CD4-positive, alpha-beta T cell treated with Interleukin-17A for 1 hour (primary cell): ENCODE data around the gene TMEM114.
"Not testable (repeated sequence)": the region's sequence is repeated elsewhere in the genome, so short reads cannot be mapped to it uniquely, and the experiment has no call there.

Source experiments
- DNase-seq: peaks from one replicate; pipeline ENCODE4 v3.0.0-alpha.2; 2020

The TMEM114 gene

DNA sequence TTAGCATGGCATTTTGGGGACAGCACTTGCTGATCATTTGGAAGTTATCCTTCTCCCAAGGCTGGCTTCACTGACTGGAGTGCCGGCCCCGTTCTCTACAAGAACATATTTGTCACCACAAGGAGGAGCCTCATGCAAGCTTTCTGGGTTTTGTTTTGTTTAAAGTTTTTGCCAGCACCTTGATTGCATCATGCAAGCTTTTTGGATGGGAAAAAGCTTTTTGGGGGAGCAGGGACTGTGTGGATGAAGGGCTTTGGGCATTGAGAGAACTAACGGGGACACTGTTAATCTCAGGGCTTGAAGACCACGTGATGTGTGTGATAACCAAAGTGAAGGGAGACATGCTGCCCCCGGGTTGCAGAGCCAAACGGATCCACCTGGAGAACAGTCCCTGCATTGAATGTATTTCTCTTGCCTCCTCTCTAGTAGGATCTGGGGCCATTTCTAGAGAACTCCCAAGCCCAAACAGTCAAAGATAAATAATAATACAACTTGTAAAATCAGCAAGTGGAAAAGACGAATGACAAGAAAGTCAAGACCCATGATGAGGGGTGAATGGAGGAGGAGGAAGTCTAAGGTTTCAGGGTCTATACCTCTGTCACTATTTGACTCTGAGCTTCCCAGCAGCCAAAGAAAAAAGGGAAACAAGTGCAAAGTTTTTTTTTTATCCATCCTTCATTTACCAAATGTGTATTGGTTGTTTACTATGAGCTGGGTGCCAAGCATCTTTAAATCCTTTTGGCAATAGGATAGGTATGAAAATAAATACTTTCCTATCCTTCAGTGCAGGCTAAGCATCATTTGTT is 17.2 kb downstream of the TMEM114 start:
- DNase-seq: peak; percentile 8

DNA sequence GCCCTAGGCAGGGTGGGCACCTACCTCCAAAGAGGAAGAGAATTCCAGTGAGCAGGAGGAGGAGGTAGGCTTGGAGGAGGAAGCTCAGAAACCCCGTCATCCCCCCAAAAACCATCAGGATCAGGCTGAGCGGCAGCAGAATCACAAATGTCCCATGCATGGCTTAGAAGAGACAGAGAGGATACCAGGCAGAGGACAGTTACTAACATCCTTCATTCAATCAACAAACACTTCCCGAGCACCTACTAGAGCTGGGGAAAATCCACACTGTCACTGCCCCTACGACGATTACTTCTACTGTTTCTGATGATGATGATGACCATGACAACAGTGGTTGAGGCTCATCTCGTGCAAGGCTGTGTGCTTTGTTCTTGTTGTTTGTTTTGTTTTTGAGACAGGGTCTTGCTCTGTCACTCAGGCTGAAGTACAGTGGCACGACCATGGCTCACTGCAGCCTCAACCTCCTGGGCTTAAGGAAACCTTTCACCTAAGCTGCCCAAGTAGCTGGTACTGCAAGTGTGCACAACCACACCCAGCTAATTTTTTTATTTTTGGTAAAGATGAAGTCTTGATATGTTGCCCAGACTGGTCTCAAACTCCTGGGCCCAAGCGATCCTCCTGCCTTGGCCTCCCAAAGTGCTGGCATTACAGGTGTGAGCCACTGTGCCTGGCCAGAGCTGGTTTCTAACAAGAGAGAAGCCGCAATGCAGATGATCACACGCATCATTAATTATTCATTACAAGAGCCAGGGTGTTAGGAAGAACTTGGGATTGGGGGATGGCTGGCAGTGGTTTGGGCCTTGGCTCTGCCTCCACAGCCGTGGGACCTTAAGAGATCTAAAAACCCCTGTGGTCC is 18.0 kb downstream of the TMEM114 start:
- DNase-seq: no peak

DNA sequence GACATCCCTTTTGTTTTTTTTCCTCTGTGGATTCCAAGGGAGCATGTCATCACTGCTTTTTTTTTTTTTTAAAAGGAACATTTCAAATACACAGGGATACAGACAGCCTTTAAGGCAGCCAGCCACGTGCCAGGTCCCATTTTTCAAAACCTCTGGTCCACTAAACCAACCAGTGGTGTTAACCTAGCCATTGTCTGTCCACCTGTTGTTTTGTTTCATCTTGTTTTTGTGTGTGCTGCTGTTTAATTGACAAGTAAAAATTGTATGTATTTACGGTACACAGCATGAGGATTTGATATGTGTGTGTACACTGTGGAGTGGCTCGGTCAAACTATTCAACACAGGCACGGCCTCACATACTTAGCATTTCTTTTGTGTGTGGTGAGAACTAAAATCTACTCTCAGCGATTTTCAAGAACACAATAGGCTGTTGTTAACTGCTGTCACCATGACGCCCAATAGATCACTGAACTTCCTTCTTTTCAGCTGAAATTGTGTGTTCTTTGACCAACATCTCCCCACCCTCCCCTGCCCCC is 19.2 kb downstream of the TMEM114 start:
- DNase-seq: no peak

DNA sequence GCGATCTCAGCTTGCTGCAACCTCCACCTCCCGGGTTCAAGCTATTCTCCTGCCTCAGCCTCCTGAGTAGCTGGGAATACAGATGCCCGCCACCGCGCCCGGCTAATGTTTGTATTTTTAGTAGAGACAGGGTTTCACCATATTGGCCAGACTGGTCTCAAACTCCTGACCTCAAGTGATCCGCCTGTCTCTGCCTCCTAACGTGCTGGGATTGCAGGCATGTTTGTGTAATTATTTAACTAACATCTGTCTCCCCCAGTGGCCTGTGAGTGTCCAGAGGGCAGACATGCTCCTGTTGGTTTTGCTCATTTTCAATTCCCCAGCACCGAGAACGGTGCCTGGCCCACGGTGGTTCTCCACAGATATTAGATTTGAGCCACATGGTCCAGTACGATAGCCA is 19.9 kb downstream of the TMEM114 start:
- not testable (repeated sequence) for DNase-seq

DNA sequence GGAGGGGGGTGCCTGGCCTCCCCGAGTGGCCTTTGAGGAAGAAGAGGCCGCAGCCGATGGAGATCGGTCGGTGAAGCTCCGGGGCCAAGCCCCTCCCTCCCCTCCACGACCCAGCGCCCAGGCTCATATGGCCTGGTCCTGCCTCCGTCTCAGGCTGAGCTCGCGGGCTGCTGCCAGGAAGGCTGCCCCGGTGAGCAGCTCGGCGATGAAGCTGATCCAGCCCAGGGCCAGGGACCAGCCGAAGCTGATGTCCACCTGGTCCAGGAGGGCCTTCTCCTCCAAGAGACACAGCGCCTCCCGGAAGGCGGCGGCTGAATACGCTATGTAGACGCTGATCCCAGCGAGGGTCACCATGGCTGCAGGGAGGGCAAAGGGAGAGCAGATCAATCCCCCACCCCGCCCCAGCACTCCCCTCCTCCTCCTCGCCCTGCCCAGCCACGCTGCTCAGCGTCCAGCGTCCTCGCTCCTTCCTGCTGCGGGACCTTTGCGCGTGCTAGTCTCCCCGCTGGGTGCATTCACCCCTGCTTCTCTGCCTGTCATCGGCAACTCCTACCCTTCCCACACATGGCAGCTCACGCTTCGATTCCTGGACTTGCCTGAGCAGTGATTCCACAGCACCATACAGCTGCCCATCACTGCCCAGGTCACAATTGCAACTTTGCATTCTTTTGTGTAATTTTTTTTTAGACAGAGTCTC is 20.5 kb downstream of the TMEM114 start:
- no peak for DNase-seq

DNA sequence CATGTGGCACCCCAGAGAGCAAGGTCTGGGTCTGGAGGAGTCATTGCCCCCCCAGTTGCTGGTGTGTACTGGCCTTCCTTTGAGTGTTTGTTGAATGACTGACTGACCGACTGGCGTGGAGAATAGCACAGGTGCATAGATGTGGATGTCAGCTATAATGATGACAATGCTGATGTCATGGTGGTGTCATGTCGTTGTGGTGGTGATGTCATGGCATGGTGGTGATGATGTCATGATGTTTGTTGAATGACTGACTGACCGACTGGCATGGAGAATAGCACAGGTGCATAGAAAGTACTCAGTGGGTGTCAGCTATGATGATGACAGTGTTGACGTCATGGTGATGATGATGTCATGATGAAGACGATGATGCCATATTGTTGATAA is 22.1 kb downstream of the TMEM114 start:
- peak; percentile 2 for DNase-seq

DNA sequence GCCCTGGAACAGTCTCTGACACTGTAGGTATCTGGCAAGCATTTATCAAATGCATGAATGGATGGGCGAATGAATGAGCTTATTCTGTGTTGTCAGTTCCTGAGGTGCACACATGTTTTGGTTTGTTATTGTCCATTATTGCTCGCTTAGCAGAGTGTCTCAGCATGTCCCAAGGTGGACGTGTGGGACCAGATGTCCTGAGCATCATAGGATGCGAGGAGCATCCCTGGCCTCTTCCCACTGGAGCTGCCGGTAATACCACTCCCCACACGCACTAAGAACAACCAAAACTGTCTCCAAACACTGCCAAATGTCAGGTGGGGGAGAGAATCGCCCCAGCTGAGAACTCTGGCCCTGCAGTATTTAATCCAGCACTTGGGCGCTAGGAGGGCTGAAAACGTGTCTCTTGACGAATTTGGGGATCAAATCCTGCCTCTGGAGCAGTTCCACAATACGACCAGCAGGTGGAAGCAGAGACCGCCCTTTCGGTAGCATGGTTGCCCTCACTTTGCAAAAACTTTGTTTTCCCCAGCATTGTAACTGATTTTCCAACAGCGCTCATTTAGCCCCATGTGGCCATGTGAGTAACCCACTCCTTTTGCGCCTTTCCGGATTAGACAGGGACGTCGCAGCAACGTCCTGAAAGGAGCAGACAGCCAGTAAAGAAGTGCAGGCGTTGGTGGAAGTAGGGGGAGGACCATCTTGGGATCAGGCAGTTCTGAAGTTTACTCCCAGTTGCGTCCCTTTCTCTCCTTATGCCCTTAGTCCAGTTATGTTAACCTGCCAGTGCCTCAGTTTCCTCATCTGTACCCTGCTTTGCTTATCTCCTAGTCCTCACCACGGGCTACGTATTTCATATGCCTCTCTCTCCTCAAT is 22.7 kb downstream of the TMEM114 start:
- DNase-seq: peak; percentile 84

DNA sequence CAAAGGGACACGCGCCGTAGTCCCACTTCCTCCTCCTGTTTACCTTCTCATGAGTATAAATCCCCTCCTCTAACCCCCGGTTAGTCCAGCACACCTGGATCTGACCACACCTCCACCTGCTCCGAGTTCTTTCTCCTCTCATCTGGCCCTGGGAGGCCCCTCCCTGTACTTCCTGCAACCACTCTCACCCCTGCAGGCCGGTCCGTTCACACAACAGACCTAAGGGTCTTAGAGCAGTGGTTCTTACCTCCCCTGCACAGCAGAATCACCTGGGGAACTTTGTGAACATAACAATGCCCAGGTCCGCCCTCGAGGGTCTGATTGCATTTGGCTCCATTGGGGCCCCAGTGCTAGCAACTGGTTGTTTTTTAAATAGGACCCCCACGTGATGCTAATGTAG is 24.8 kb downstream of the TMEM114 start:
- DNase-seq: no peak

DNA sequence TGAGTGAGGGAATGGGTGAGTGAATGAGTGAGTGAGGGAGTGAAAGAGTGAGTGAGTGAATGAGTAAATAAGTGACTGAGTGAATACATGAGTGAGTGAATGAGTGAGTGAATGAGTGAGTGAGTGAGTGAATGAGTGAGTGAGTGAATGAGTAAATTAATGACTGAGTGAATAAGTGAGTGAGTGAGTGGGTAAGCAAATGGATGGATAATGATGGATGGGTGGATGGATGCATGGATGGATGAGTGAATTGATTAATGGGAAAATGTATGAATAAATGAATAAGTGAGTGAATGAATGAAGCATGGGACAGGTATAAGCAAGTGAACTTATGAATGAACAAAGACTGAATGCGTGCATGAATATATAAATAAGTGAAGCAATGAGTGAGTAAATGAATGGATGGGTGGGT is 25.4 kb downstream of the TMEM114 start:
- no peak for DNase-seq

DNA sequence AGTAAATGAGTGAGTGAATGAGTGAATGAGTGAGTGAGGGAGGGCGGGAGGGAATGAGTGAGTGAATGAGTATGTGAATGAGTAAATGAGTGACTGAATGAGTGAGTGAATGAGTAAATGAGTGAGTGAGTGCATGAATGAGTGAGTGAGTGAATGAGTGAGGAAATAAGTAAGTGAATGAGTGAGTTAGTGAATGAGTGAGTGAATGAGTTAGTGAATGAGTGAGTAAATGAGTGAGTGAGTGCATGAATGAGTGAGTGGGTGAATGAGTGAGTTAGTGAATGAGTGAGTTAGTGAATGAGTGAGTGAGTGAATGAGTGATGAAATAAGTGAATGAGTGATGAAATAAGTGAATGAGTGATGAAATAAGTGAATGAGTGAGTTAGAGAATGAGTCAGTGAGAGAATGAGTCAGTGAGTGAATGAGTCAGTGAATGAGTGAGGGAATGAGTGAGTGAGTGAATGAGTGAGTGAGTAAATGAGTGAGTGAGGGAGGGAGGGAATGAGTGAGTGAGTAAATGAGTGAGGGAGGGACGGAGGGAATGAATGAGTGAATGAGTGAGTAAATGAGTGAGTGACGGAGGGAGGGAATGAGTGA is 26.3 kb downstream of the TMEM114 start:
- not testable (repeated sequence) for DNase-seq

DNA sequence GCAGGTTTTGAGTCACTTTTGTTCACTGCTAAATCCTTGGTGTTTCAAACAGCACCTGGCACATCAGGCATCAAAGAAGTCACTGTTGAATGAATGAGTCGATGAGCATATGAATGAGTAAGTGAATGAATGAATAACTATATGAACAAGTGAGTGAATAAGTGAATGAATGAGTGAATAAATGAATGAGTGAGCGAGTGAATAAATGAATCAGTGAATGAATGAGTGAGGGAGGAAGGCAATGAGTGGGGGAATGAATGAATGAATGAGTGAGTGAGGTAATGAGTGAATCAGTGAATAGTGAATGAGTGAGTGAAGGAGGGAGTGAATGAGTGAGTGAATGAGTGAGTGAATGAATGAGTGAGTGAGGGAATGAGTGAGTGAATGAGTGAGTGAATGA is 28.8 kb downstream of the TMEM114 start:
- DNase-seq: no peak

DNA sequence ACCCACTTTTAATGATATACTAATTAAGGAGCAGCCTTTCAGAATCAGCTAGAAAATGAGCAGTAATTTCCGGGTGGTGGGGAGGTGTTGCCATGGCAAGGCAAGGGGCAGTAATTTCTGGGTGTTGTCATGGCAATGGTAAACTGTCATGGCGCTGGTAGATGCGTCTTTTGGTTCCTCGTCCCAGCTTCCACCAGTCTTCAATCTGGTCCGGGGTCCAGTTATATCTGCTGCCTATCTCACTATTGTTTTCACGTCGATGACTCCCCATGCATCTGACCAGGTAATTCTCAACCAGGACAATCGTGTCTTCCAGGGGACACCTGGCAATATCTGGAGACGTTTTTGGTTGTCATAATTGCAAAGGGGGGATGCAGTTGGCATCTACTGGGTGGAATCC is 34.9 kb downstream of the TMEM114 start:
- no peak for DNase-seq

DNA sequence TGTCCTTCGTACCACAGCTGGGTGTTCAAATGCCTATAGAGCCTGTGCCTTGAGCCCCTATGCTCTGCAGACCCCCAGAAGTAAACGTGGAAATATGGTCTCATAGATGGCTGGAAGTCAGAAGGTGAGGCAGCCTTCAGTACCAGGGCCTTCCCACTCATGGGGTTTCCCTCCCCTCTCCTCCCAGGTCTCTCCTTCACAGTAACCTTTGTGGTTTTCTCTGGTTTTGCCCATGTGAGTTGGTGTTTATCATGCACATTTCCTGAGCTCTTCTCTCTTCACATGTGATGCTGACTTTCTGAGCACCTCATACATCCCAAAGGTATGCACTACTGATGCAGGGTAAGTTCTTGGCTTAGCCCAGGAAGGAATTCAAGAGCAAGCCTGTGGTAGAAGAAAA is 35.4 kb downstream of the TMEM114 start:
- DNase-seq: no peak

DNA sequence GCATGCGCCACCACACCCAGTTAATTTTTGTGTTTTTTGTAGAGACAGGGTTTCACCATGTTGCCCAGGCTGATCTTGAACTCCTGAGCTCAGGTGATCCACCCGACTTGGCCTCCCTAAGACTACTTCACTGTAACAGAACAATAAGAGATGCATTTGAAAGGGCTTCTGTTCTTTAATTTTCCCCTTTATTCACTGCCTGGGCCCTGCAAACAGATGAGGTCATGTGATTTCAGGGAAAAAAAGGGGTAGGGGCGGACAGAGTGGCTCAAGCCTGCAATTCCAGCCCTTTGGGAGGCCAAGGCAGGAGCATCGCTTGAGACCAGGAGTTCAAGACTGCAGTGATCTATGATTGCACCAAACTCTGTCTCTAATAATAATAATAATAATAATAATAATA is 36.3 kb downstream of the TMEM114 start:
- no peak for DNase-seq

DNA sequence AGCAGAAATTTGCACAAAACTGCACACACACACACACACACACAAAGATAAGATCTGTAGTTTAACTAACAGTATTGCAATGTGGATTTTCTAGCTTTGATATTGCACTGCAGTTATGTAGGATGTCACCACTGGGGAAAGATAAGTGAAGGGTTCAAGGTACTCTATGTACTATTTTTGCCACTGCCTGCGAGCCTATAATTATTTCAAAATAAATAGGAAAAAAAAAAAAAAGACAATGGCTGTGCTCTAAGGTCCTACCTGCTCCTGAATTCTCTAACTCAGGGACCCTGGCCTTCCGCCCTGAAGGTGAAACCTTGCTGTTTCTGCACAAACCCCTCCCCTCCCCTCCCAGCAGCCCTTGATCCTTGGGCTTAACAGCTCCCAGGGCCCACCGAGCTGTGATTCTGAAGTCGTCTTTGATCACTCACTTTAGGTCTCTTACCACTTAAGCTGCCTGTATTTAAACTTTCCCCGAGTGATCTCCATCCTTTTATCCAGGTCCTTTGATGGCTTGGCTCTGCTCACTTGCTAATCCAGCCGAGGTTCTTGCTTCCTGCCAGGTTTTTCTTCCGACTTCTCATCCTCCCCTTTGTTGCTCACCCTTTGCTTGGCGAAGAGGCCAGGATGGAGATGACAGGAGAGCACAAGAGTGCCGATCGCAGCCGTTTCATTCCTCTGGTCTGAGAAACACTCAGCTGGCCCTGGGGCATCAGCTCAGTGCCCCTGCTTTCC is 37.7 kb downstream of the TMEM114 start:
- no peak for DNase-seq

DNA sequence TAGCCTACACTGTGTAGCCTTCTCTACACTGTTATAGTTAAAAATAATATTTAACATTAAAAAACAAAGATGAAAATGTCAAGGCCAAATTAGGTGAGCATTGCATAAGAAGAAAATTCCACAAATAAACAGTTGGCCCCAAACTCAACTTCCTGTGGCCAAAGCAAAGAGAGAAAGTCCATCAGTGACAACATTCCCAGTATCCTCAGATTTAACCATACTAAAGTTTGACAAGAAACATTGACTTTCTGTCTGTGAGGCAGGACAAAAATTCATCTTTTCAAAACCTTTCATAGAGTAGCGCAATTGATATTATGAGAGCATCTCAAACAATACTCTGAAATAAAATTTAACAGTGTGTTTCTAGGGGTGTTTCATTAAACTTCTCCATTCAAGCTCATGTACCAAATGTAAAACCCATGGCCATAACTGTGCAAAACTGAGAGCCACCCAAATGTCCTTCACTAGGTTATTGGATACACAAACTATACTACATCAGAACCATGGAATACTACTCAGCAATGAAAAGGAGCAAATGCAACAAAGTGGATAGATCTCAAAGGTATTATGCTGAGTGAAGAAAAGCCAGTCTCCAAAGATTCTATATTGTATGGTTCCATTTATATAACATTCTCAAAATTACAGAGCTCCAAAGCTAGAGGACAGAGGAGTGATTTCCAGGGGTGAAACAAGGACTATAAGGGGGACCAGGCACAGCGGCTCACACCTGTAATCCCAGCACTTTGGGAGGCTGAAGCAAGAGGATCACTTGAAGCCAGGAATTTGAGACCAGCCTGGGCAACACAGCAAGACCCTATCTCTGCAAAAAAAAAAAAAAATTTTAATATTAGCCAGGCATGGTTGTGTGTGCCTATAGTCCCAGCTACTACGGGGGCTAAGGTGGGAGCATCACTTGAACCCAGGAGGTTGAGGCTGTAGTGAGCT is 38.7 kb downstream of the TMEM114 start:
- DNase-seq: no peak

DNA sequence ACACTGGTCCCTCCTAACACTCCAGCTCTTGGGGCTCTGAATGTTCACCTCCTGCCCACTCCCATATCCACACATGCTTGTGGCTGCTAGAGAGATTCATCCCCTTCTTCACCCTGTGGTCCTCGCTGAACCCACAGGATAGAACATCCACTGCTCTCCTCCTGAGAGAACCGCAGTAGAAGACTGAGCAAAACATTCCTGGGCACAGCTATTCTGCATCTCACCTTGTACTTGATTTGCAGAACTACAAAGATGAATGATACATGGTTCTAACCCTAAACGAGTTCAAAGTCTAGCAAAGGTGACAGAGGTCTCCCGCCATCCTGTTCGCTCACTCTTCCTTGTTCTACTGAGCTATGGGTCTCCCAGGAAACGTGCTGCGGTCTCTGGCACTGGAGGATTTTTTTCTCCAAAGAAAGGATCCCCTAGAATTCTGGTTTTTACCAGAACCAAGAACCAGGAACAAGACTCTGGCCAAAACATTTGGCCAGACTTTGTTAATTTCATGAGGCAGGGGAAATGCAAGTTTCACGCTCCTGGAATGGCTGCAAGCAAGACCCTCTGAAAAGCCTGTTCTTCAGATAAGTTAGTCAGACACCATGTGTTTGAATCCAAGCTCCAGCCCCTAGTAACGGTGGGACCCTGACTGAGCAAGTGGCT is 39.5 kb downstream of the TMEM114 start:
- DNase-seq: no peak

DNA sequence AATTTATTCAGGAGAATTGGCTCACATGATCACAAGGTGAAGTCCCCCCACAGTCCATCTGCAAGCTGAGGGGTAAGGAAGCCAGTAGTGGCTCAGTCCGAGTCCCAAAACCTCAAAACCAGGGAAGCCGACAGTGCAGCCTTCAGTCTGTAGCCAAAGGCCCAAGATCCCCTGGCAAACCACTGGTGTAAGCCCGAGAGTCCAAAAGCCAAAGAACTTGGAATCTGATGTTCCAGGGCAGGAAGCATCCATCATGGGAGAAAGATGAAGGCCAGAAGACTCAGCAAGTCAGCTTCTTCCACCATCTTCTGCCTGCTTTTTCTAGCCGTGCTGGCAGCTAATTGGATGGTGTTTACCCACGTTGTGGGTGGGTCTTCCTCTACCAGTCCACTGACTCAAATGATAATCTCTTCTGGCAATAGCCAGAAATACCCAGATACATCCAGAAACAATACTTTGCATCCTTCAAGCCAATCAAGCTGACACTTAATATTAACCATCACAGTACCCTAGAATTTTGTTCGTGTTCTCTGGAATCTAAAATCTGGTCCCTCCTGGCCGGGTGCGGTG is 40.4 kb downstream of the TMEM114 start:
- DNase-seq: no peak

DNA sequence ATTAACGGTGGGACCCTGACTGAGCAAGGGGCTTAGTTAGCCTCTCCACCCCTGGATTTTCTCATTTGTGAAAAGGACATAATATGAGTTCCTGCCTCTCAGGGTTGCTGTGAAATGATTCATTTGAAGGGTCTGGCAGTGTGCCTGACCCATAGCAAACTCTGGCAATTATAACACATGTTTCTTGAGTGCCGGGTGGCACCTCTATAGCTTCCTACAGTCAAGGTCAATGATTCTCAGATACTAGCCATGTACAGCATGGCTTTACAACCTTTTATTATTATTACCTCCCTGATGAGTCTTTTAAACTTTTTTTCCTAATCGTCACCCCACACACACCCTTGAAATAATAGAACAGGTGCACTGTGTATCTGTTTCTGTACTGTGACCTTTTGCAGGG is 42.1 kb downstream of the TMEM114 start:
- DNase-seq: no peak
